ENCODE data around the gene SMDT1.

DNA sequence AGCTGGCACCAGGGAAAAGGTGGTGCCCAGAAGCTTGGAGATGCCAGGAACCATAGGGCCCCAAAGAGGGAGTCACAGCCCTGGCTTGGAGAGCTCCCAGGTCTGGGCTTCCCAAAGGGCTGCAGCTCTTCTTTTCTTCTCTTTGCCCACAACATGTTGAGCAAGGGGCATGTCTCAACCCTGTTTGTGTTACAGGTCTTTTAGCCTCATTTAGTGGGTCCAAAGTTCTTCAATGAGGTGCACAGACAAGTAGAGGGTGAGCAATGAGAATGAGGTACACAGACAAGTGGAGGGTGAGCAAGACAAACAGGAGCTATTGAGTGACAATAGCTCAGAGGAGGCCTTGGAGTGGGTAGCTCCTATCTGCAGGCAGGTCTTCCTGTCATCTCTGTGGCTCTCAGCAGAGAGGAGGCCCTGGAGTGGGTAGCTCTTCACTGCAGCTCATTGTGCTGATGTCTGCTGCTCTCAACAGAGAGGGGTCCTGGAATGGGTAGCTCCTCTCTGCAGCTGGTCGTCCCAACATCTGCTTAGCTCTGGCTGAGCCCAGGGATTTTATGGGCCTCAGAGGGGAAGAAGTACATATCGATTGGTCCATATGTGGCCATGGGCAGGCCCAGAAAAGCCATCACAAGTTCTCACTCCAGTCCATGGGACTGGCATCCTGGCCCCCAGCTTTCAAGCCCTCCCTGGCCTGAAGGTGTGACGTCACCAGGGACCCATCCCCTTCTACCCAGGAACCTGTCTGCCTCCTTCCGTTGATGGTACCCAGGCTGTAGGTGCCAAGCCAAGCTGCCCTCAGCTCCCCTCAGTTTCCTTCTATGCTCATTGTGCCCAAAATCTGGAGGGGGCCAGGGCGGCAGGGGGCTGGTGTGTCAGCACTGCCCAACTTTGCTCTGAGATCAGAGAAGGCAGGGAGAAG lies 46.0 kb upstream of the SMDT1 start:
- TF ChIP-seq POLR2AphosphoS5 (IDR thresholded peaks at IDR 0.05; ENCODE audit: low read depth, low read length): no peak
- TF ChIP-seq, protein P1, sequence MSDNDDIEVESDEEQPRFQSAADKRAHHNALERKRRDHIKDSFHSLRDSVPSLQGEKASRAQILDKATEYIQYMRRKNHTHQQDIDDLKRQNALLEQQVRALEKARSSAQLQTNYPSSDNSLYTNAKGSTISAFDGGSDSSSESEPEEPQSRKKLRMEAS (IDR thresholded peaks at IDR 0.05; ENCODE audit: low read depth): no peak
- TF ChIP-seq, protein P2, sequence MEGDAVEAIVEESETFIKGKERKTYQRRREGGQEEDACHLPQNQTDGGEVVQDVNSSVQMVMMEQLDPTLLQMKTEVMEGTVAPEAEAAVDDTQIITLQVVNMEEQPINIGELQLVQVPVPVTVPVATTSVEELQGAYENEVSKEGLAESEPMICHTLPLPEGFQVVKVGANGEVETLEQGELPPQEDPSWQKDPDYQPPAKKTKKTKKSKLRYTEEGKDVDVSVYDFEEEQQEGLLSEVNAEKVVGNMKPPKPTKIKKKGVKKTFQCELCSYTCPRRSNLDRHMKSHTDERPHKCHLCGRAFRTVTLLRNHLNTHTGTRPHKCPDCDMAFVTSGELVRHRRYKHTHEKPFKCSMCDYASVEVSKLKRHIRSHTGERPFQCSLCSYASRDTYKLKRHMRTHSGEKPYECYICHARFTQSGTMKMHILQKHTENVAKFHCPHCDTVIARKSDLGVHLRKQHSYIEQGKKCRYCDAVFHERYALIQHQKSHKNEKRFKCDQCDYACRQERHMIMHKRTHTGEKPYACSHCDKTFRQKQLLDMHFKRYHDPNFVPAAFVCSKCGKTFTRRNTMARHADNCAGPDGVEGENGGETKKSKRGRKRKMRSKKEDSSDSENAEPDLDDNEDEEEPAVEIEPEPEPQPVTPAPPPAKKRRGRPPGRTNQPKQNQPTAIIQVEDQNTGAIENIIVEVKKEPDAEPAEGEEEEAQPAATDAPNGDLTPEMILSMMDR (IDR thresholded peaks at IDR 0.05): no peak
- no peak for TF ChIP-seq IRF3 (IDR thresholded peaks at IDR 0.05; ENCODE audit: low read depth, low read length)
- no peak for TF ChIP-seq USF1 (IDR thresholded peaks at IDR 0.05; ENCODE audit: borderline replicate concordance, low read depth)
- no peak for TF ChIP-seq NRF1 (IDR thresholded peaks at IDR 0.05; ENCODE audit: low read depth, low read length)
- no peak for TF ChIP-seq SMC3 (IDR thresholded peaks at IDR 0.05; ENCODE audit: low read depth, low read length)
- TF ChIP-seq JUND (IDR thresholded peaks at IDR 0.05): no peak
- no peak for TF ChIP-seq ELF1 (IDR thresholded peaks at IDR 0.05)
- no peak for TF ChIP-seq CHD2 (IDR thresholded peaks at IDR 0.05; ENCODE audit: low read length, partially characterized antibody)

Measured in SK-N-SH (cell line).